T1000 (cell line): ENCODE results near the gene TGFBR3L.

Experiments used
- DNase-seq: peaks from one replicate; lab custom pipeline; 2025; ENCODE audit warnings: mixed read lengths; lab: John Stamatoyannopoulos, UW

The TGFBR3L gene

GRCh38 chr19:7904074-7905020 is 10.3 kb upstream of the TGFBR3L start:
- DNase-seq: no peak

DNA sequence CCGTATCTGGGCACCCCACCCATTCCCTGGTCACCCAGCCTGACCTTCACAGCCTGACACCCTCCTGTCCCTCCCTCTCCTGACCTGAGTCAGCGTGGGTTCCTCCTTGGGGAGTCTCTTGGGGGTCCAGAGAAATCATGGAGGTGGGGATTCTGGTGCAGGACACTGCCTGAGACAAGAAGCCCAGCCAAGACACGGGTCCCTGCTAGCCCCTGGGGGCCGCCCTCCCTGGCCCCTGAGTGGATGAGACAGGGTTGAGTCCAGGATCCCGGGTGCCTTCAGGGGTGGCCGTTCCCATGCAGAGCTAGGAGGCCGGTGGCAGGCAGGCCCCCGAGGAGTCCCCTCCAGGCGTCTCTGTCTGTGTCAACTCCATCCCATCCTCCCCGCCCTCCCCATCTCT is 9.4 kb upstream of the TGFBR3L start:
- DNase-seq: no peak

- DNase-seq: no peak
Measured at GRCh38 chr19:7905859-7906258, 8.8 kb upstream of the TGFBR3L start.

DNA sequence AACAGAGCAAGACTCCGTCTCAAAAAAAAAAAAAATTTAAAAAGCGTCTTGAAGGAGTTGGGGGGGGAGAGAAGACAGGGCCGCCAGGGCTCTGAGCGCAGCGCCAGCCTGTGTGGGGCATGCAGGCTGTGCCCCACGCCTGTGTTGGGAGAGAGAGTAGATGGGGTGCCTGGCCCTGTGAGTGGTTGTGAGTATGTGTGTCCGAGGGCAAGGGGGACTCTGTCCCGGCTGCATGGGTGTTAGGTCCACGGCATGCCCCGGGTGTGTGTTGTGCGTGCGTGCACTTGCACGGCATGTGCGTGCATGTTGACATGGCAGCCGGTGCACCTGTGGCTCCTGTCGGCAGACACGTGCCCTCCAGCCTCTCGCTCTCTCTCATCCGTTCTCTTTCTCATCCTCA is 7.5 kb upstream of the TGFBR3L start:
- no peak for DNase-seq

GRCh38 chr19:7907544-7907943 is 7.1 kb upstream of the TGFBR3L start:
- no peak for DNase-seq

GRCh38 chr19:7908078-7908699 is 6.4 kb upstream of the TGFBR3L start:
- DNase-seq: no peak

GRCh38 chr19:7908742-7909461 is 5.7 kb upstream of the TGFBR3L start:
- no peak for DNase-seq

DNA sequence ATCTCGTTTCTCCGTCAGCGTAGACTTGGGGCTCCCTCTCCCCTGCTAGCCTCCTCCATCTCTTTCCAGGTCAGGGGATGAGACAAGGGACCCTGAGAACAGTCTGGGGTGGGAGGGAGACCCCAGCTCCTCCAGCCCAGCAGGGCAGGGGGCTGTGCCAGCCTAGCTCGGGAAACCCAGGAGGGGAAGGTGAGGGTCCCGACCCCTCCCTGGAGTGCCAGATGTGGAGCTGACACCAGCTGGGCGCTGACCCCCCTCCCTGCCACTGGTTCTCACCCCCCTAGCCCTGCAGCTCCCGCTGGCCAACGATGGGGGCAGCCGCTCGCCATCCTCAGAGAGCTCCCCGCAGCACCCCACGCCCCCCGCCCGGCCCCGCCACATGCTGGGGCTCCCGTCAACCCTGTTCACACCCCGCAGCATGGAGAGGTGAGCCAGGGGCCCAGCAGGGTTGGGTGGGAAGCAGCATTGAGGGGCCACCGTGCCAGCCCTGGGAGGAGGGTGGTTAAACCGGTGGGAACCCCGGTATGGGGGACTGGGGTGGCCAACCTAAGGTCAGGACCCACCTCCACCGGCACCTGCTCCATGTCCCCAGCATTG is 5.1 kb upstream of the TGFBR3L start:
- DNase-seq: no peak

GRCh38 chr19:7910321-7911161 is 4.1 kb upstream of the TGFBR3L start:
- DNase-seq: no peak

- no peak for DNase-seq
Measured at GRCh38 chr19:7911508-7912143, 3.0 kb upstream of the TGFBR3L start.

GRCh38 chr19:7912144-7912696 is 2.4 kb upstream of the TGFBR3L start:
- DNase-seq: no peak

DNA sequence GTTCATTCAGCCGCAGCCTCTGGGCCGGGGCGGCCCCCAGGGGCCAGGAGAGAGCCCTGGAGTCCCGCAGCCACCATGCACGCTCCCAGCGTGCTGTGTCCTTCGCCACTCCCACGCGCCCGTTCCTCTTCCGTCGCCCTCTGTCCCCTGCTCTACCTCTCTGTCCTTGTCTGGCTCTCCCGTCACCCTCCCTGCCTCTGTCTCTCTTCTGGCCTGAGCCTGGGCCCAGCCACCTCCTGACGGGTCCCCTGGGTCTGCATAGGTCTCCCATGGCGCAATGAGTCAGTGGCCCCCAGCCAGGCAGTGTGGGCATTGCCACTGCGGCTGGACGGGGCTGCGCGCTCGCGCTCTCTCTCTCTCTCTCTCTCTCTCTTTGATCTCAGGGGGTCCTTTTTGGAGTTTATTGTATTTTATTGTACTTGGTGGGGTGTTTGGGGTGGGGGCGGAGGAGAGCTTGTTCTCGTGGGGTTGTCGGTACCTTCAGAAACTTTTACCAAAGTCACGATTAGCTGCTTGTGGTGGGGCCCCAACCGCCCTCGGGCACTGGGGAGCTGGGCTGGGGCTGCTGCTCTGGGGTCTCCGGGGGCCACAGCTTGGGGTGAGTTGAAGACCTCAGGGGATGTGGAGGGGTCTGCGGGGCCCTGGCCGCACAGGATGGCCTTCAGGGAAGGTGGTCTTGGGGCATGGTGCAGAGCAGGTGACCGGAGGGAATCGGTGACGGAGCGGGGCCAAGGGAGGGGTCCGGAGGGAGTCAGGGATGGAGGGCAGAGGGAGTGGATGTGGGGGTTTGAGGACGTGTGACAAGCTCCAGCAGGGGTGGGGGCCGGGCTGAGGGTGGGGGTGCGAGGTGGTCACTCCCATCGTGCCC is 1.7 kb upstream of the TGFBR3L start:
- DNase-seq: no peak

- no peak for DNase-seq
Measured at GRCh38 chr19:7913652-7914051, 978 bp upstream of the TGFBR3L start.

DNA sequence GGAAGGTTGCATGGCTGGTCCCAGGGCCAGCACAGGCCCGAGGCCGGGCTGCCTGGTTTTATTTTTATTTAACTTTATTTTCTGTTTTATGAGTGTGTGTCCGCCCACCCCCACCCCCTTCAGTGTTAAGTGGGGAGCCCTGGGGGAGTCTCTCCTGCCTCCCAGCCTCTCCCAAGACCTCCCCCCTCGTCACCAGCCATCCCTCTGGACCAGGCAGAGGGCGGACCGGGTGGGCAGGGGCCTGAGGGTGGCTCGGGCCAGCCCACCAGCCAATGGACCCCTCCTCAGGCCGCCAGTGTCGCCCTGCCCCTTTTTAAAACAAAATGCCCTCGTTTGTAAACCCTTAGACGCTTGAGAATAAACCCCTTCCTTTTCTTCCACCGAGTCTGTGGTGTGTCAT is 531 bp upstream of the TGFBR3L start:
- DNase-seq: no peak

DNA sequence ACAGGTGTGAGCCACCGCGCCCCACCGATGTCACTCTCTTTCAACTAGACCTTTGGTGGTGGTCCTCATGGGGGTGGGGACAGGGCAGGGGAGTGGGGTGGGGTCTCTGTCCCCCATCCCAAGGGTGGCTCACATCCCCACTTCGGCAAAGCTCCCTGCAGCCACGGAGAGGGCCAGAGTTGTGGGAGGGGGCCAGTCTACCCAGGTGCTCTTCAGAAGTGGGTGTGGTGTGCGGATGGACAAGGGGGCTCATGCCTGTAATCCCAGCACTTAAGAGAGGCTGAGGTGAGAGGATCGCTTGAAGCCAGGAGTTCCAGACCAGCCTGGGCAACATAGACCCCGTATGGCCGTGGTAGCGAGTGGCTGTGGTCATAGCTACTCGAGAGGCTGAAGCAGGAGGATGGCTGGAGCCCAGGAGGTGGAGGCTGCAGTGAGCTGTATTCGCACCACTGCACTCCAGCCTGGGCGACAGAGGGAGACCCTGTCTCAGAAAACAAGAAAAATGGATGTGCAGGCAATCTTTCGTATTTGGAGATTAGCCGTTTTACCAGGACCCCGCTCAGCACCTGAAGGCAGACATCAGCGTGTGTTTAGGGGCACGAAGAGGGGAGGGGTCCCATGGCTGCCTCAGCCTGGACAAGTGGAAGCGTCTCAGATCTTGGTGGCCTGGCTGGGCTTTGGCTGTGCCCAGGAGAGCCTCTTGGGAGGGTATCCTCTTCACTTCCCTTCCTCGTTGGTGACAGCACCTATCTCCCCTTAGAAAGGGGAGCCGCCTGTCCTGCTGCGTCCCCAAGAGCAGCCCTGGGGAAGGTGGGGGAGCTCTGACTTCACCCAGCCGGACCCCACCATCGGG is 846 bp downstream of the TGFBR3L start:
- DNase-seq: no peak

DNA sequence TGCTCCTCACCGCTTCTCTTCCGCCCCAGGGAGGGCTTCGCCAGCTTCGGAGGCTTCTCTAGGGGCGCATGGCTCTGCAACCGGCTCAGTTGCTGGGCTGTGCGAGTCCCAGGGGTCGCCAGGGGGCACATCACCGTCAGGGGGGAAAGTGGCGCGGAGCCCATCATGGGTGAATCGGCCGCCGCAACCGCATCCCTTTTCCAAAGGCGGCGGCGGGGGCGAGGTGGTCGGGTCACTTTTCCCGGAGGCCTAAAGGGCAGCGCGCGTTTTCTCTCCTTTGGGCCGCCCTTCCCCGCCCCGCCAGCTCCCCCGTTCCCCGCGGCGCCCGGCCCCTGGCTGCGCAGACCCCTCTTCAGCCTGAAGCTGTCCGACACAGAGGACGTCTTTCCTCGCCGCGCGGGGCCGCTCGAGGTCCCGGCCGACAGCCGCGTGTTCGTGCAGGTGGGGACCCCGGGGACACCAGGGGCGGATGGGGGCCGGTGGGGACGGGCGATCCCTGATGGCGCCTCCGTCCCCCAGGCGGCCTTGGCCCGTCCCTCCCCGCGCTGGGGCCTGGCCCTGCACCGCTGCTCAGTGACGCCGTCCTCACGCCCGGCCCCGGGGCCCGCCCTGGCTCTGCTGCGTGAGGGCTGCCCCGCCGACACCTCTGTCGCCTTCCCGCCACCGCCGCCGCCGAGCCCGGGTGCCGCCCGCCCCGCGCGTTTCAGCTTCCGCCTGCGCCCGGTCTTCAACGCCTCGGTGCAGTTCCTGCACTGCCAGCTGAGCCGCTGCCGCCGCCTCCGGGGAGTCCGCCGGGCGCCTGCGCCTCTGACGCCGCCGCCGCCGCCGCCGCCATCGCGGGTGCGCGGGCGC is 1.7 kb downstream of the TGFBR3L start:
- no peak for DNase-seq

DNA sequence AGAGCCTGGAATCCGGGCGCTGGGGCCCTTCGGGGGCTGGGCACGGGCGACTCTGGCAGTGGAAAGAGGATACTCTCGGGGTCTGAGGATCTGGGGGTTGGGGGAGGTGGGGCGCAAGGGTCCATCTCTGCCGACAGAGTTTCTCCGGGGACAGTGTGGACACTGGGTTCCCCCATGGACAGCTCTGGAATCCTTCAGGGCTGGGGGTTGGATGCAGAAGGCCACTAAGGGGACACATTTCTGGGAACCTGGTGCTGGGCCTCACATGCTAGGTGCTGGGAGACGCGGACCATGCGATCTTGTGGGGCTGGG is 2.3 kb downstream of the TGFBR3L start:
- DNase-seq: no peak
